K562 (cell line): ENCODE results near the gene SCG2. TPM values are rescaled to one million over a fixed set of nuclear protein-coding genes. Genes with fewer than 3 reads are reported as not detected.

Experiments used
- ATAC-seq: fragments of 200-7000 bp; cut with Tn5 transposase; 3 replicates; pipeline ENCODE4 v1.9.1; 2020; ENCODE audit warnings: moderate library complexity
- BruUV-seq: library from RNA; stranded (reverse); fragments of 400-500 nt; replicated peaks from 2 replicates; lab custom pipeline; 2021; lab: Mats Ljungman, UMichigan
- CTCF ChIA-PET: fragments of 300-600 bp; formaldehyde crosslinking; extraction: SDS; loops from one replicate; lab custom pipeline; 2021; ENCODE audit warnings: low intra/inter-chr PET ratio; lab: Yijun Ruan, JAX
- POLR2A ChIA-PET: fragments of 300-600, 350-650 bp; sonication (Branson Sonifier 250); formaldehyde crosslinking; extraction: SDS; loops from one replicate; lab custom pipeline; 2021; ENCODE audit warnings: antibody characterized with exemption, inconsistent platforms; lab: Yijun Ruan, JAX
- DNase-seq, 4 experiments: peaks; one replicate each; pipeline versions ENCODE4 v3.0.0 to v3.0.0-alpha.2; 2011 to 2018; ENCODE audit warnings: low spot score in 3 of 4, mixed read lengths in 3 of 4; ENCODE audit errors: extremely low read depth in 1 of 4
- FAIRE-seq: peaks from 2 replicates; lab custom pipeline; 2011; peaks lifted over from hg19 to GRCh38; lab: Jason Lieb, UNC
- H2AFZ ChIP-seq: 2 replicates; pipeline ENCODE4 v1.6.0; 2011; ENCODE audit warnings: low read depth, low read length, control low read depth, inconsistent platforms
- H3K27ac ChIP-seq: fragments of 200-600 bp; 3 replicates; pipeline ENCODE4 v1.8.0; 2011; ENCODE audit warnings: low read depth, mild to moderate bottlenecking, control low read depth, inconsistent platforms, low read length, moderate library complexity, mixed read lengths; ENCODE audit errors: extremely low read depth
- H3K27me3 ChIP-seq, 2 experiments: fragments of 300-600 bp in 1 of 2; 2 replicates in 1 of 2; 3 replicates in 1 of 2; pipeline versions ENCODE4 v1.6.0 to v1.8.0; 2011; ENCODE audit warnings: inconsistent platforms in 2 of 2, low read length in 2 of 2, mild to moderate bottlenecking in 1 of 2, mixed read lengths in 1 of 2, moderate library complexity in 1 of 2; ENCODE audit not compliant: control insufficient read depth in 2 of 2, insufficient read depth in 2 of 2
- H3K36me3 ChIP-seq: fragments of 300-600 bp; 3 replicates; pipeline ENCODE4 v1.8.0; 2011; ENCODE audit warnings: mild to moderate bottlenecking, low read length, inconsistent platforms; ENCODE audit not compliant: control insufficient read depth, insufficient read depth
- H3K4me1 ChIP-seq, 2 experiments: fragments of 200-600 bp in 1 of 2; replicated peaks in 1 of 2; 2 replicates in 1 of 2; 3 replicates in 1 of 2; pipeline versions ENCODE4 v1.5.1 to v1.8.0; 2011; ENCODE audit warnings: inconsistent platforms in 2 of 2, low read length in 2 of 2, mild to moderate bottlenecking in 1 of 2, mixed read lengths in 1 of 2, moderate library complexity in 1 of 2; ENCODE audit not compliant: control insufficient read depth in 2 of 2, insufficient read depth in 2 of 2
- H3K4me2 ChIP-seq: 2 replicates; pipeline ENCODE4 v1.6.1; 2011; ENCODE audit warnings: low read length, control low read depth, inconsistent platforms, mixed read lengths; ENCODE audit not compliant: insufficient read depth
- H3K4me3 ChIP-seq: fragments of 200-600 bp; sonication (generic), shearing (Covaris generic); 2 replicates; pipeline ENCODE4 v1.5.1; 2016; ENCODE audit warnings: control low read depth, inconsistent platforms
- H3K79me2 ChIP-seq: fragments of 200-600 bp; 3 replicates; pipeline ENCODE4 v1.8.0; 2011; ENCODE audit warnings: low read length, inconsistent platforms; ENCODE audit not compliant: control insufficient read depth, insufficient read depth
- H3K9ac ChIP-seq, 2 experiments: 2 replicates each; pipeline versions ENCODE4 v1.6.0 to v1.6.1; 2011; ENCODE audit warnings: low read depth in 2 of 2, low read length in 2 of 2, control low read depth in 1 of 2, inconsistent platforms in 1 of 2, mild to moderate bottlenecking in 1 of 2, mixed read lengths in 1 of 2; ENCODE audit not compliant: insufficient read depth in 1 of 2
- H3K9me1 ChIP-seq: one replicate; pipeline ENCODE4 v1.6.0; 2011; ENCODE audit warnings: inconsistent platforms, mild to moderate bottlenecking, low read length, moderate library complexity; ENCODE audit not compliant: control insufficient read depth, insufficient read depth
- H3K9me3 ChIP-seq: replicated peaks from 2 replicates; pipeline ENCODE4 v1.5.1; 2011; ENCODE audit warnings: low read depth, low read length, inconsistent platforms; ENCODE audit not compliant: control insufficient read depth, insufficient read depth
- H4K20me1 ChIP-seq: replicated peaks from 2 replicates; pipeline ENCODE4 v1.6.1; 2011; ENCODE audit warnings: low read length, inconsistent platforms, mixed read lengths; ENCODE audit not compliant: control insufficient read depth, insufficient read depth
- AFF4 ChIP-seq: sonication (generic); formaldehyde crosslinking; IDR thresholded peaks from 2 replicates; pipeline ENCODE4 v1.8.0; 2023; ENCODE audit warnings: mild to moderate bottlenecking, missing genetic modification reagents
- CBFA2T3 ChIP-seq: fragments of 450-650 bp; IDR thresholded peaks from 2 replicates; pipeline ENCODE4 v1.6.1; 2017
- CREB3 ChIP-seq: fragments of 450-650 bp; conservative IDR thresholded peaks from 2 replicates; pipeline ENCODE4 v1.6.1; 2016; ENCODE audit warnings: missing genetic modification characterization, low read depth, mild to moderate bottlenecking, missing compliant biosample characterization, moderate library complexity
- DPF2 ChIP-seq: fragments of 450-650 bp; IDR thresholded peaks from 2 replicates; pipeline ENCODE4 v1.6.1; 2016
- ETV5 ChIP-seq: sonication (generic); formaldehyde crosslinking; IDR thresholded peaks from 2 replicates; pipeline ENCODE4 v1.4.0; 2020; ENCODE audit warnings: low read depth, mild to moderate bottlenecking, missing genetic modification reagents
- FOXA3 ChIP-seq, 2 experiments: fragments of 450-650 bp in 1 of 2; sonication (generic) in 1 of 2; formaldehyde crosslinking; IDR thresholded peaks in 1 of 2; conservative IDR thresholded peaks in 1 of 2; 2 replicates each; pipeline versions ENCODE4 v1.4.0 to v1.8.0; 2020 to 2022; ENCODE audit warnings: mild to moderate bottlenecking in 2 of 2, missing genetic modification reagents in 1 of 2
- NBN ChIP-seq: fragments of 450-650 bp; IDR thresholded peaks from 2 replicates; pipeline ENCODE4 v1.6.1; 2016; ENCODE audit warnings: low read depth, mild to moderate bottlenecking
- PTTG1 ChIP-seq: fragments of 450-650 bp; IDR thresholded peaks from 2 replicates; pipeline ENCODE4 v1.6.1; 2016; ENCODE audit warnings: low read depth, mild to moderate bottlenecking, missing genetic modification characterization, missing compliant biosample characterization
- STAT5A ChIP-seq: IDR thresholded peaks from 2 replicates; pipeline ENCODE4 v1.6.1; 2012; ENCODE audit warnings: low read length, inconsistent platforms, borderline replicate concordance
- TOE1 ChIP-seq, 2 experiments: fragments of 450-650 bp in 1 of 2; sonication (generic) in 1 of 2; formaldehyde crosslinking in 1 of 2; IDR thresholded peaks; 2 replicates each; pipeline versions ENCODE4 v1.7.1 to v1.8.0; 2016 to 2022; ENCODE audit warnings: borderline replicate concordance in 2 of 2, mild to moderate bottlenecking in 2 of 2, antibody characterized with exemption in 1 of 2, inconsistent platforms in 1 of 2, low read depth in 1 of 2, missing genetic modification reagents in 1 of 2, moderate library complexity in 1 of 2
- ZBTB7A ChIP-seq: IDR thresholded peaks from 2 replicates; pipeline ENCODE4 v1.6.1; 2011; ENCODE audit warnings: low read depth, mild to moderate bottlenecking, low read length, moderate library complexity, borderline replicate concordance; ENCODE audit not compliant: control insufficient read depth
- ZNF445 ChIP-seq: fragments of 250-450 bp; sonication (Bioruptor Pico); IDR thresholded peaks from 2 replicates; pipeline ENCODE4 v1.4.0; 2020; ENCODE audit warnings: low read depth, mild to moderate bottlenecking, moderate library complexity
- WGBS: fragments of 100-300 bp; shearing (Covaris generic); methylation state at CpG from one replicate; pipeline ENCODE4 v1.1.6; 2016; ENCODE audit warnings: low coverage, mixed read lengths; ENCODE audit not compliant: insufficient coverage; ENCODE audit errors: missing lambda C conversion rate; 5-methylcytosine and 5-hydroxymethylcytosine counted together
- in situ Hi-C: fragments of 300-500 bp; cut with MboI; formaldehyde crosslinking; loops from 4 replicates; pipeline ENCODE4 v1.15.0; 2018; ENCODE audit warnings: inconsistent platforms, mixed read lengths
- intact Hi-C: fragments of 100-400 bp; cut with micrococcal nuclease; formaldehyde crosslinking; loops from 2 replicates; pipeline ENCODE4 v1.14.2; 2022
- polyA plus RNA-seq, 8 experiments: library from polyadenylated mRNA; depleted of rRNA in 4 of 8; stranded (reverse) in 5 of 8; unstranded in 3 of 8; fragments of >200 nt; fragmentation: Nextera tagmentation in 2 of 8; fragmentation: Illumina TruSeq in 1 of 8; extraction: Ambion mirVana in 2 of 8; extraction: Trizol in 1 of 8; gene quantifications; 2 replicates each; pipeline versions ENCODE4 v1.2.1 to v1.2.3, GENCODE V29; 2011 to 2014; ENCODE audit warnings: inconsistent platforms in 1 of 8, missing spikeins in 1 of 8
- total RNA-seq, 7 experiments: library from RNA; depleted of rRNA in 6 of 7; stranded (reverse); fragments of >200 nt in 6 of 7; fragmentation: Illumina TruSeq in 2 of 7; extraction: Trizol in 2 of 7; gene quantifications; 2 replicates each; pipeline versions ENCODE4 v1.2.1 to v1.2.3, GENCODE V29; 2011 to 2021; ENCODE audit warnings: low replicate concordance in 1 of 7
- TF ChIP-seq, protein P1 (sequence below): sonication (generic); formaldehyde crosslinking; IDR thresholded peaks from 2 replicates; pipeline ENCODE4 v1.9.0; 2022; ENCODE audit warnings: mild to moderate bottlenecking, missing genetic modification reagents
- TF ChIP-seq, protein P2 (sequence below): fragments of 250-450 bp; sonication (Bioruptor Pico); IDR thresholded peaks from 2 replicates; pipeline ENCODE4 v1.9.0; 2021; ENCODE audit warnings: mild to moderate bottlenecking

The SCG2 gene
- total and polyA plus RNA-seq, 9 of the 15 experiments (the other 6 are each of a cell fraction or from before 2014, with no cell fraction given): 0.07 to 1.6 (median 1.1) TPM

GRCh38 chr2:223642506-223642905, 40.3 kb upstream of the SCG2 start:
- Histone ChIP-seq H3K27ac (no peak overlapping the region), H3K4me1 (no peaks in the 10 kb centered on the region; a peak in 2 of 5 replicates), H3K79me2 (no peaks in the 10 kb centered on the region), H2AFZ (no peak overlapping the region), H4K20me1 (no peaks in the 10 kb centered on the region), H3K27me3 (no peaks in the 10 kb centered on the region), H3K9me3 (no peaks in the 10 kb centered on the region), H3K9me1 (no peaks in the 10 kb centered on the region), H3K4me2 (no peak overlapping the region), H3K4me3 (no peak overlapping the region), H3K36me3 (no peaks in the 10 kb centered on the region), H3K9ac (no peak overlapping the region)
- 78% methylated on average over 1 of the region's 1 CpG for WGBS
- POLR2A ChIA-PET: no interaction called here
- no TSS peak for BruUV-seq
- FAIRE-seq (no peak), DNase-seq (no peak), ATAC-seq (no peak)
- CTCF ChIA-PET: no interaction called here
- intact Hi-C loops (no loop called here), in situ Hi-C loops (no loop called here)
- TF ChIP-seq, protein P1, sequence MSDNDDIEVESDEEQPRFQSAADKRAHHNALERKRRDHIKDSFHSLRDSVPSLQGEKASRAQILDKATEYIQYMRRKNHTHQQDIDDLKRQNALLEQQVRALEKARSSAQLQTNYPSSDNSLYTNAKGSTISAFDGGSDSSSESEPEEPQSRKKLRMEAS (CRISPR knock-in tag): no peak
- TF ChIP-seq FOXA3 (CRISPR knock-in tag; conservative IDR thresholded peaks at IDR 0.05 in 1 of 2, IDR thresholded peaks at IDR 0.05 in 1 of 2): no peak
- TF ChIP-seq CREB3 (tag): no peak
- no peak for TF ChIP-seq NBN
- TF ChIP-seq, protein P2, sequence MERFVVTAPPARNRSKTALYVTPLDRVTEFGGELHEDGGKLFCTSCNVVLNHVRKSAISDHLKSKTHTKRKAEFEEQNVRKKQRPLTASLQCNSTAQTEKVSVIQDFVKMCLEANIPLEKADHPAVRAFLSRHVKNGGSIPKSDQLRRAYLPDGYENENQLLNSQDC (CRISPR knock-in tag): no peak
- no peak for TF ChIP-seq PTTG1 (tag)
- TF ChIP-seq ZBTB7A: no peak
- TF ChIP-seq AFF4 (CRISPR knock-in tag): no peak
- no peak for TF ChIP-seq TOE1 (IDR thresholded peaks at IDR 0.05; ENCODE audit: borderline replicate concordance)
- no peak for TF ChIP-seq TOE1 (CRISPR knock-in tag; IDR thresholded peaks at IDR 0.05; ENCODE audit: borderline replicate concordance, low read depth)
- TF ChIP-seq ETV5 (CRISPR knock-in tag): no peak
- no peak for TF ChIP-seq STAT5A
- TF ChIP-seq ZNF445 (CRISPR knock-in tag): no peak
- TF ChIP-seq DPF2: no peak
- no peak for TF ChIP-seq CBFA2T3
